Endothelial cell of umbilical vein (primary cell): ENCODE measurements around the gene ZC3H7A. TPM values are rescaled to one million over a fixed set of nuclear protein-coding genes. Genes with fewer than 3 reads are reported as not detected.
"Not testable (repeated sequence)": the region's sequence is repeated elsewhere in the genome, so short reads cannot be mapped to it uniquely, and the experiment has no call there.

Experiments used
- BruUV-seq: library from RNA; stranded (reverse); fragments of 400-500 nt; replicated peaks from 2 replicates; lab custom pipeline; 2021; lab: Mats Ljungman, UMichigan
- CTCF ChIA-PET: fragments of 300-600, 350-600 bp; sonication (Branson Sonifier 250); formaldehyde crosslinking; loops from one replicate; lab custom pipeline; 2021; ENCODE audit warnings: antibody characterized with exemption, inconsistent platforms; lab: Charles Lee
- POLR2A ChIA-PET: fragments of 300-600, 350-600 bp; sonication (Branson Sonifier 250); formaldehyde crosslinking; loops from one replicate; lab custom pipeline; 2021; ENCODE audit warnings: antibody characterized with exemption, inconsistent platforms; lab: Charles Lee
- DNase-seq: peaks from one replicate; pipeline ENCODE4 v3.0.0-alpha.2; 2011; ENCODE audit warnings: low read depth, low spot score
- FAIRE-seq: peaks from 2 replicates; lab custom pipeline; 2011; peaks lifted over from hg19 to GRCh38; lab: Jason Lieb, UNC
- H2AFZ ChIP-seq: 2 replicates; pipeline ENCODE4 v1.6.0; 2012; ENCODE audit warnings: low read depth, low read length, control low read depth, inconsistent platforms
- H3K27ac ChIP-seq: 2 replicates; pipeline ENCODE4 v1.5.1; 2011; ENCODE audit warnings: low read depth, mild to moderate bottlenecking, control low read depth, low read length, moderate library complexity; ENCODE audit not compliant: insufficient read depth
- H3K27me3 ChIP-seq, 2 experiments: 2 replicates each; pipeline versions ENCODE4 v1.6.0 to v1.6.1; 2011; ENCODE audit warnings: low read length in 2 of 2, mixed read lengths in 1 of 2; ENCODE audit not compliant: control insufficient read depth in 2 of 2, insufficient read depth in 2 of 2
- H3K36me3 ChIP-seq, 2 experiments: 2 replicates in 1 of 2; 3 replicates in 1 of 2; pipeline ENCODE4 v1.5.1; 2011; ENCODE audit warnings: low read length in 2 of 2, mild to moderate bottlenecking in 1 of 2, moderate library complexity in 1 of 2; ENCODE audit not compliant: control insufficient read depth in 2 of 2, insufficient read depth in 2 of 2; ENCODE audit errors: extremely low read depth in 1 of 2
- H3K4me1 ChIP-seq: 3 replicates; pipeline ENCODE4 v1.5.1; 2011; ENCODE audit warnings: mild to moderate bottlenecking, low read length; ENCODE audit not compliant: control insufficient read depth, insufficient read depth; ENCODE audit errors: extremely low read depth
- H3K4me2 ChIP-seq: 2 replicates; pipeline ENCODE4 v1.6.1; 2011; ENCODE audit warnings: low read length, control low read depth, mixed read lengths; ENCODE audit not compliant: insufficient read depth
- H3K4me3 ChIP-seq, 3 experiments: fragments of 200-600 bp in 1 of 3; sonication (generic), shearing (Covaris generic) in 1 of 3; replicated peaks in 1 of 3; 2 replicates each; pipeline ENCODE4 v1.5.1; 2011 to 2016; ENCODE audit warnings: control low read depth in 3 of 3, low read length in 3 of 3, mild to moderate bottlenecking in 2 of 3, inconsistent platforms in 1 of 3, low read depth in 1 of 3, moderate library complexity in 1 of 3; ENCODE audit not compliant: insufficient read depth in 1 of 3
- H3K79me2 ChIP-seq: 2 replicates; pipeline ENCODE4 v1.6.0; 2012; ENCODE audit warnings: low read length, inconsistent platforms; ENCODE audit not compliant: control insufficient read depth, insufficient read depth
- H3K9ac ChIP-seq: replicated peaks from 2 replicates; pipeline ENCODE3; 2011; ENCODE audit warnings: low read length, control low read depth; ENCODE audit not compliant: insufficient read depth; ENCODE audit errors: extremely low read depth
- H3K9me1 ChIP-seq: replicated peaks from 3 replicates; pipeline ENCODE4 v1.6.0; 2011; ENCODE audit warnings: mild to moderate bottlenecking, low read length; ENCODE audit not compliant: control insufficient read depth, insufficient read depth; ENCODE audit errors: extremely low read depth
- H3K9me3 ChIP-seq: replicated peaks from 2 replicates; pipeline ENCODE4 v1.5.1; 2012; ENCODE audit warnings: low read length, inconsistent platforms; ENCODE audit not compliant: control insufficient read depth, insufficient read depth
- H4K20me1 ChIP-seq: replicated peaks from 2 replicates; pipeline ENCODE3; 2011; ENCODE audit warnings: mild to moderate bottlenecking, low read length; ENCODE audit not compliant: control insufficient read depth, insufficient read depth; ENCODE audit errors: extremely low read depth
- GATA2 ChIP-seq: IDR thresholded peaks from 2 replicates; pipeline ENCODE4 v1.7.0; 2011; ENCODE audit warnings: low read depth, mild to moderate bottlenecking, moderate library complexity, mixed read lengths, low read length; ENCODE audit not compliant: insufficient read length, insufficient read depth
- POLR2A ChIP-seq: IDR thresholded peaks from 2 replicates; pipeline ENCODE4 v1.6.1; 2012; ENCODE audit warnings: low read depth, mild to moderate bottlenecking, control low read depth, low read length
- dilution Hi-C: fragments of 300-500 bp; cut with MboI; formaldehyde crosslinking; loops from one replicate; pipeline ENCODE4 v1.15.0; 2019; ENCODE audit warnings: low sequenced_read_pairs; ENCODE audit not compliant: extremely low pct_ligation_motif_present
- intact Hi-C: fragments of 100-400 bp; cut with micrococcal nuclease; formaldehyde crosslinking; loops from one replicate; pipeline ENCODE4 v1.10.0; 2022
- polyA plus RNA-seq, 4 experiments: library from polyadenylated mRNA; depleted of rRNA in 3 of 4; stranded (reverse) in 3 of 4; unstranded in 1 of 4; fragments of >200 nt; gene quantifications; 2 replicates each; pipeline versions ENCODE4 v1.2.1 to v1.2.3, GENCODE V29; 2011 to 2012; ENCODE audit warnings: missing spikeins in 1 of 4
- total RNA-seq: library from RNA; stranded (reverse); gene quantifications from 2 replicates; pipeline ENCODE4 v1.2.3, GENCODE V29; 2021

Gene ZC3H7A
- total and polyA plus RNA-seq, 2 donors (not counting 3 experiments of a cell fraction or from before 2014, with no cell fraction given) = 44.1 to 78.0 TPM

GRCh38 chr16:11784381-11784780, 12.7 kb downstream of the ZC3H7A start:
- POLR2A ChIA-PET, dilution Hi-C loops, H3K27me3 ChIP-seq, FAIRE-seq, H3K9me3 ChIP-seq, H3K9me1 ChIP-seq, H3K4me3 ChIP-seq, BruUV-seq, H3K9ac ChIP-seq, DNase-seq, H3K36me3 ChIP-seq, intact Hi-C loops, H3K4me2 ChIP-seq, H4K20me1 ChIP-seq, H2AFZ ChIP-seq: not testable (repeated sequence)
- peaks cover 87% of the 10 kb centered on the region for H3K79me2 ChIP-seq
- H3K27ac ChIP-seq = peak overlapping the region; percentile 94
- CTCF ChIA-PET = interaction anchor here (1.3 to 2.1 kb wide), 2 partner anchors 12 to 29 kb away, joined by 3 to 20 read pairs; partner anchors contain the start of gene ZC3H7A
- peaks cover 29% of the 10 kb centered on the region for H3K4me1 ChIP-seq

DNA sequence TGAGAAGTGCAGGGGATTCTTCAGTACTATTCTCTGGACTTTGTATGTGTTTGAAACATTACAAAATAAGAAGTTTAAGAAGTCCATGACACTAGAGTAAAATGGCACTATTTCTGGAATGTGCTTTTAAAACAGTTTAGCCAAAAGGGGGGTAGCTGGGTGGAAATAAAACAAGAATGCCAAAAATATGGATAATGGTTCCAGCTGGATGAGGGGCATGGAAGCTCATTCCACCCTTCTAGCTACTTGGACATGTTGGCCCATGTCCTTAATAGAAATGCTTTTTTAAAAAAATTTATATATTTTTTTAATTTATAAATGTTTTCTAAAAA, 13.1 kb downstream of the ZC3H7A start:
- no TSS peak for BruUV-seq
- peak overlapping the region; percentile 94 for H3K27ac ChIP-seq
- intact Hi-C loops = no loop called here
- TF ChIP-seq POLR2A (no peak), GATA2 (peak; percentile 18)
- dilution Hi-C loops = no loop called here
- peak overlapping the region in 1 of 3 experiments; percentile 67 for H3K4me3 ChIP-seq
- no peak overlapping the region for H2AFZ ChIP-seq
- FAIRE-seq (peak; percentile 38), DNase-seq (no peak)
- no peaks in the 10 kb centered on the region for H3K9me3 ChIP-seq
- H4K20me1 ChIP-seq = no peaks in the 10 kb centered on the region
- no peaks in the 10 kb centered on the region for H3K27me3 ChIP-seq
- no peaks in the 10 kb centered on the region for H3K9me1 ChIP-seq
- H3K4me2 ChIP-seq = peak overlapping the region; percentile 88
- peak overlapping the region; percentile 84 for H3K9ac ChIP-seq
- POLR2A ChIA-PET = no interaction called here
- CTCF ChIA-PET = interaction anchor here (1.3 to 2.1 kb wide), 2 partner anchors 13 to 29 kb away, joined by 3 to 20 read pairs; partner anchors contain the start of gene ZC3H7A
- H3K79me2 ChIP-seq = peaks cover 85% of the 10 kb centered on the region
- peaks cover 0 to 7% of the 10 kb centered on the region in 2 experiments for H3K36me3 ChIP-seq
- peaks cover 29% of the 10 kb centered on the region for H3K4me1 ChIP-seq
